GM10266 (cell line): ENCODE measurements around the gene HOXB5.

Experiments
- DNase-seq: peaks from one replicate; pipeline ENCODE4 v3.0.0; 2012; ENCODE audit errors: extremely low spot score
- CTCF ChIP-seq: IDR thresholded peaks from 2 replicates; pipeline ENCODE4 v1.5.1; 2012; ENCODE audit warnings: mild to moderate bottlenecking, low read depth; ENCODE audit not compliant: control insufficient read depth, insufficient read depth; ENCODE audit errors: missing control alignments

HOXB5 gene

GRCh38 chr17:48593126-48593829 lies at the start of gene HOXB5:
Gene HOXB5, minus strand, starts transcription at chr17:48593779. Its CDS starts 97 bp downstream, at chr17:48593682.
- DNase-seq, result no peak
- TF ChIP-seq CTCF, result no peak

- TF ChIP-seq CTCF, result no peak
These were observed 49.5 kb upstream of the HOXB5 start for GRCh38 chr17:48642843-48643696.

GRCh38 chr17:48642059-48642842 lies 48.7 kb upstream of the HOXB5 start:
- no peak for TF ChIP-seq CTCF
- no peak for DNase-seq

More at GRCh38 chr17:48642843-48643696, 49.5 kb upstream of the HOXB5 start:
- no peak for DNase-seq

GRCh38 chr17:48641541-48642058 lies 48.0 kb upstream of the HOXB5 start:
- DNase-seq, result no peak
- no peak for TF ChIP-seq CTCF

GRCh38 chr17:48640858-48641180 lies 47.2 kb upstream of the HOXB5 start:
- DNase-seq, result no peak
- TF ChIP-seq CTCF, result no peak

GRCh38 chr17:48639982-48640857 lies 46.6 kb upstream of the HOXB5 start:
- no peak for DNase-seq
- TF ChIP-seq CTCF, result no peak
